ENCODE measurements around the gene AHCYL1.
A peak's percentile ranks its signal among the peaks of the same experiment; 100 is the strongest.

The AHCYL1 gene

GRCh38 chr1:110056285-110056683 lies 71.7 kb downstream of the AHCYL1 start:
- Histone ChIP-seq H3K4me1 (ENCODE audit: control insufficient read depth, insufficient read depth, low read length) (peaks cover 57% of the 10 kb centered on the region), H3K4me3 (ENCODE audit: low read length) (peak overlapping the region; percentile 1), H3K27me3 (replicated peaks; ENCODE audit: control insufficient read depth, insufficient read depth, low read length) (no peaks in the 10 kb centered on the region), H3K9me3 (ENCODE audit: control insufficient read depth, low read length) (no peaks in the 10 kb centered on the region), H3K9ac (ENCODE audit: low read length) (peak overlapping the region; percentile 57), H3K36me3 (ENCODE audit: control insufficient read depth, insufficient read depth, low read length, severe bottlenecking) (peaks cover 58% of the 10 kb centered on the region)
- DNase-seq (ENCODE audit: low read depth) = no peak

- Histone ChIP-seq H3K9ac (ENCODE audit: low read length) (peak overlapping the region; percentile 57), H3K4me1 (ENCODE audit: control insufficient read depth, insufficient read depth, low read length) (peaks cover 54% of the 10 kb centered on the region), H3K4me3 (ENCODE audit: low read length) (peak overlapping the region; percentile 38), H3K36me3 (ENCODE audit: control insufficient read depth, insufficient read depth, low read length, severe bottlenecking) (peaks cover 53% of the 10 kb centered on the region), H3K9me3 (ENCODE audit: control insufficient read depth, low read length) (no peaks in the 10 kb centered on the region), H3K27me3 (replicated peaks; ENCODE audit: control insufficient read depth, insufficient read depth, low read length) (no peaks in the 10 kb centered on the region)
- DNase-seq (ENCODE audit: low read depth) = peak; percentile 79
These were observed 72.2 kb downstream of the AHCYL1 start for GRCh38 chr1:110056776-110057175.

DNA sequence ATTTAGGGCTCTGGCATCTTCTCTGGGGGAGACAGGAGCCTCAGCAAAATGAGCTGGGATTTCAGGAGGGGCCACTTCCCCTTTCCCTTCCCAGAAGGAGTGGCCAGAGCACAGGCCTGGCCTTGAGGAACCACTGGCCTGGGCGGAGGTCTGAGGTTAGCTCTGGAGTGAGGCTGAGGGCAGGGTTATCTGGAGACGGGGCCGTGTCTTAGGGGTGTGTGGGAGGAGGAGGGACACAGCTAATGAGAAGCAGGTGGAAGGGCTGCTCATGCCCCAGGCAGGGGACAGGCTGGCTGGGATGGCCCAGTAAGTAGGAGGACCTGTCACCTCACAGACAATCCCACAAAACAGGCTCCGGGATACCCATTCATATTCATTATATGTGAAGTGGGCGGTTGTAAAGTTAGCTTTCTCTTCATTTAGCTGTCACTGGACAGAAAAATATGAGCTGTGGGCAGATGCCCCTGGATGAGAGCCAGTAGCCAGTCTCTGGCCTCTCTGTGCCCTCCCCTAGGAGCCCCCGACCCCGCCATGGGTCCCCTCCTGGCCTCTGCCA lies 73.5 kb downstream of the AHCYL1 start:
- Histone ChIP-seq H3K9me3 (ENCODE audit: control insufficient read depth, low read length) (no peaks in the 10 kb centered on the region), H3K27me3 (replicated peaks; ENCODE audit: control insufficient read depth, insufficient read depth, low read length) (no peaks in the 10 kb centered on the region), H3K36me3 (ENCODE audit: control insufficient read depth, insufficient read depth, low read length, severe bottlenecking) (peaks cover 40% of the 10 kb centered on the region), H3K9ac (ENCODE audit: low read length) (no peak overlapping the region), H3K4me3 (ENCODE audit: low read length) (no peak overlapping the region), H3K4me1 (ENCODE audit: control insufficient read depth, insufficient read depth, low read length) (peaks cover 57% of the 10 kb centered on the region)
- DNase-seq (ENCODE audit: low read depth) = peak; percentile 46

- Histone ChIP-seq H3K9ac (ENCODE audit: low read length) (no peak overlapping the region), H3K4me1 (ENCODE audit: control insufficient read depth, insufficient read depth, low read length) (peaks cover 55% of the 10 kb centered on the region), H3K4me3 (ENCODE audit: low read length) (no peak overlapping the region), H3K9me3 (ENCODE audit: control insufficient read depth, low read length) (no peaks in the 10 kb centered on the region), H3K27me3 (replicated peaks; ENCODE audit: control insufficient read depth, insufficient read depth, low read length) (no peaks in the 10 kb centered on the region), H3K36me3 (ENCODE audit: control insufficient read depth, insufficient read depth, low read length, severe bottlenecking) (peaks cover 35% of the 10 kb centered on the region)
- DNase-seq (ENCODE audit: low read depth) = peak; percentile 47
These were observed 74.0 kb downstream of the AHCYL1 start for GRCh38 chr1:110058591-110058990.

DNA sequence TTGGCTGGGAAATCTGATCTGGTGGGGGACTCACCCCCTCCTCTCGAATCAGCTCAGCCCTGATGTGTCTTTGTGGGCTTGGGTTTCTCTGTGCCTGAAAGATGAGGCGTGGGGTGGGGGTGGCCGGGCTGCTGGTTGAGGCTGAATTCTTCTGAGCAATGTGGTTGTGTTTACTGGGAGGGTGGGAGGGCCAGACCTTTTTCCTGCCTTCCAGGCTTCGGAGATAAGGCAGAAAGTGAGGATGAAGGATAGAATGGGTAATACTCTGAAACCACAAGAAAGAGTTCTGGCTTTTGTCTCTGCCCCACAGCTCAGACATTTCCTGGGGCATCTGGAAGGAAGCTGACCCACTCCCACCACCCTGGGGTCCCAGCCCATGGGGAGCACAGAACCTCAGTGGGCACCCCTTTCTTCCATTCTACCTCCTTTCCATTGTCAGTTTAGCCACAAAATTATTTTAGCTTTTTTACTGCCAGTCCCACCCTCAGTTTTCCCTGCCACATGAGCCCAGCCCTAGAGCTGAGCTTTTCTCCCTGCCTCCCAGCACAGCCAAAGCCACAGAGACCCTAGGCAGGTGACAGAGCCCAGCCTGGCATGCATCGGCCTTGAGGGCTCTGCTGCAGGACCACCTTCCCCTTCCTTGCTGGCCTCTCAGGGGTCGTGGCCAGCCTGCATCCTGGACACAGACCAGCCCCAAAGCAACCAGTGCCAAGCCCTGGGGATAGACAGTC lies 74.7 kb downstream of the AHCYL1 start:
- DNase-seq (ENCODE audit: low read depth) = peak; percentile 47
- Histone ChIP-seq H3K9me3 (ENCODE audit: control insufficient read depth, low read length) (no peaks in the 10 kb centered on the region), H3K9ac (ENCODE audit: low read length) (no peak overlapping the region), H3K27me3 (replicated peaks; ENCODE audit: control insufficient read depth, insufficient read depth, low read length) (no peaks in the 10 kb centered on the region), H3K4me1 (ENCODE audit: control insufficient read depth, insufficient read depth, low read length) (peaks cover 49% of the 10 kb centered on the region), H3K4me3 (ENCODE audit: low read length) (no peak overlapping the region), H3K36me3 (ENCODE audit: control insufficient read depth, insufficient read depth, low read length, severe bottlenecking) (peaks cover 28% of the 10 kb centered on the region)

GRCh38 chr1:110060034-110060661 lies 75.6 kb downstream of the AHCYL1 start:
- Histone ChIP-seq H3K9ac (ENCODE audit: low read length) (no peak overlapping the region), H3K36me3 (ENCODE audit: control insufficient read depth, insufficient read depth, low read length, severe bottlenecking) (peaks cover 19% of the 10 kb centered on the region), H3K27me3 (replicated peaks; ENCODE audit: control insufficient read depth, insufficient read depth, low read length) (no peaks in the 10 kb centered on the region), H3K9me3 (ENCODE audit: control insufficient read depth, low read length) (no peaks in the 10 kb centered on the region), H3K4me1 (ENCODE audit: control insufficient read depth, insufficient read depth, low read length) (peaks cover 41% of the 10 kb centered on the region), H3K4me3 (ENCODE audit: low read length) (no peak overlapping the region)
- DNase-seq (ENCODE audit: low read depth) = peak; percentile 52

- Histone ChIP-seq H3K4me1 (ENCODE audit: control insufficient read depth, insufficient read depth, low read length) (peaks cover 36% of the 10 kb centered on the region), H3K36me3 (ENCODE audit: control insufficient read depth, insufficient read depth, low read length, severe bottlenecking) (peaks cover 15% of the 10 kb centered on the region), H3K9ac (ENCODE audit: low read length) (no peak overlapping the region), H3K27me3 (replicated peaks; ENCODE audit: control insufficient read depth, insufficient read depth, low read length) (no peaks in the 10 kb centered on the region), H3K9me3 (ENCODE audit: control insufficient read depth, low read length) (no peaks in the 10 kb centered on the region), H3K4me3 (ENCODE audit: low read length) (no peak overlapping the region)
- no peak for DNase-seq (ENCODE audit: low read depth)
These were observed 76.1 kb downstream of the AHCYL1 start for GRCh38 chr1:110060662-110061060.

DNA sequence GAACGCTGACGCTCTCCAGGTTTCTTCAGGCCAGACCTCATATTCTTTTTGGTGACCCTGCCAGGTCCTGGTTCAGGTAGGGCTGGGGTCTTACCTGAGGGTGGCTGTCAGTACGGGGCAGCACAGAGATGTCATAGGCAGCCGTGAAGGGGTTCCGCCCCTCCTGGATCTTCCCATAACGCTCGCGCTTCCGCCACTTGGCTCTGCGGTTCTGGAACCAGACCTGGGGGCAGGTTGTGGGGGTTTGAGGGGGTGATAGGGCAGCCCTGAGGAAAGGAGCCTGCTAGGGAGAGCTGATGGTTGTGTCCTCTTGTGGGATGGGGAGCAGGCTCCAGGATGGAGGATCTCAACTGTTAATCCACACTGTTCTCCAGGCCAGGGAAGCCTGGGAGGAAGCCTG lies 76.8 kb downstream of the AHCYL1 start:
- Histone ChIP-seq H3K36me3 (ENCODE audit: control insufficient read depth, insufficient read depth, low read length, severe bottlenecking) (peaks cover 8% of the 10 kb centered on the region), H3K9me3 (ENCODE audit: control insufficient read depth, low read length) (no peaks in the 10 kb centered on the region), H3K4me1 (ENCODE audit: control insufficient read depth, insufficient read depth, low read length) (peaks cover 29% of the 10 kb centered on the region), H3K27me3 (replicated peaks; ENCODE audit: control insufficient read depth, insufficient read depth, low read length) (no peaks in the 10 kb centered on the region), H3K4me3 (ENCODE audit: low read length) (no peak overlapping the region), H3K9ac (ENCODE audit: low read length) (no peak overlapping the region)
- DNase-seq (ENCODE audit: low read depth) = no peak

DNA sequence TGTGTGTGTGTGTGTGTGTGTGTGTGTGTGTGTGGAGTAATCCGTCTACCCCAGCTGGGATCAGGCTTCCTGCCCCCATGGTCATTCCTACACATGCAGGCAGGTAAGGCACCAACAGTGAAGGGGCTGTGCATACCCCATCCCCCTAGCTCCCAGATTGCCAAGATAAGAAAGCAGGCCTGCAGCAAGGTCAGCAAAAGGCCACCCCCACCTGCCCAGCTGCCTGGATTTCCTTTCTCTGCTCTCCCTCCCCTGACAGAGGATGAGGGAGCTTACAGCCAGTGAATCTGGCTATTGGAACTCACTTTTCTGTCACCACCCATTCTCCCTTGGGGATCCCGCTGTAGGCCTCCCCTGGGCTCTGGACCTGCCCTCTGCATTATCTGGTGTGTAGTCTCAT lies 78.0 kb downstream of the AHCYL1 start:
- H3K27me3 ChIP-seq (replicated peaks; ENCODE audit: control insufficient read depth, insufficient read depth, low read length) = peaks cover 10% of the 10 kb centered on the region
- H3K4me1 ChIP-seq (ENCODE audit: control insufficient read depth, insufficient read depth, low read length) = peaks cover 16% of the 10 kb centered on the region
- H3K36me3 ChIP-seq (ENCODE audit: control insufficient read depth, insufficient read depth, low read length, severe bottlenecking) = peaks cover 1% of the 10 kb centered on the region
- no peak overlapping the region for H3K9ac ChIP-seq (ENCODE audit: low read length)
- no peak overlapping the region for H3K4me3 ChIP-seq (ENCODE audit: low read length)
- DNase-seq (ENCODE audit: low read depth) = no peak
- H3K9me3 ChIP-seq (ENCODE audit: control insufficient read depth, low read length) = peaks cover 9% of the 10 kb centered on the region

DNA sequence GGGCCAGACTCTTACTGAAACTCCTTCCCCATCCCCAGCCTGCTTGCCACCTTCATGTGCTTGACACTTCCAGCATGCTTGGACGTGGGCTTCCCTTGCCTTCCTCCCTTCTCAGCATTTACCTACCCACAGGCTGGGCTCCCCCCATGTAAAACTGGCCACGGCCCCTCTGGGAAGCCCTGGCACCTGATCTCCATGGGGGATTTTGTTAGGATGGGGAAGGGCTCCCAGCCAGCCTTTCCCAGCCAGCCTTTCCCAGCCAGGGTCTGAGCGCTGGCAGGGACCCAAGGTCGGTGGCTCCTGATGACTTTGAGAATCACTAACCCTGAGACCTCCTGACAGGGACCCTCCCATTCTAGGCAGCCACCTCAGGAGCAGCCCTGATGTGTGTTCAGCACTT lies 79.2 kb downstream of the AHCYL1 start:
- no peak for DNase-seq (ENCODE audit: low read depth)
- Histone ChIP-seq H3K4me1 (ENCODE audit: control insufficient read depth, insufficient read depth, low read length) (peaks cover 6% of the 10 kb centered on the region), H3K9ac (ENCODE audit: low read length) (no peak overlapping the region), H3K9me3 (ENCODE audit: control insufficient read depth, low read length) (peaks cover 20% of the 10 kb centered on the region), H3K27me3 (replicated peaks; ENCODE audit: control insufficient read depth, insufficient read depth, low read length) (peaks cover 22% of the 10 kb centered on the region), H3K36me3 (ENCODE audit: control insufficient read depth, insufficient read depth, low read length, severe bottlenecking) (no peaks in the 10 kb centered on the region), H3K4me3 (ENCODE audit: low read length) (no peak overlapping the region)

GRCh38 chr1:110064576-110065337 lies 80.2 kb downstream of the AHCYL1 start:
- peaks cover 32% of the 10 kb centered on the region for H3K27me3 ChIP-seq (replicated peaks; ENCODE audit: control insufficient read depth, insufficient read depth, low read length)
- peaks cover 6% of the 10 kb centered on the region for H3K4me1 ChIP-seq (ENCODE audit: control insufficient read depth, insufficient read depth, low read length)
- no peak overlapping the region for H3K9ac ChIP-seq (ENCODE audit: low read length)
- no peak for DNase-seq (ENCODE audit: low read depth)
- H3K9me3 ChIP-seq (ENCODE audit: control insufficient read depth, low read length) = peaks cover 29% of the 10 kb centered on the region
- no peak overlapping the region for H3K4me3 ChIP-seq (ENCODE audit: low read length)
- H3K36me3 ChIP-seq (ENCODE audit: control insufficient read depth, insufficient read depth, low read length, severe bottlenecking) = no peaks in the 10 kb centered on the region

Data from adipocyte (in vitro differentiated cells).